ENCODE results near the gene MUSTN1.

DNA sequence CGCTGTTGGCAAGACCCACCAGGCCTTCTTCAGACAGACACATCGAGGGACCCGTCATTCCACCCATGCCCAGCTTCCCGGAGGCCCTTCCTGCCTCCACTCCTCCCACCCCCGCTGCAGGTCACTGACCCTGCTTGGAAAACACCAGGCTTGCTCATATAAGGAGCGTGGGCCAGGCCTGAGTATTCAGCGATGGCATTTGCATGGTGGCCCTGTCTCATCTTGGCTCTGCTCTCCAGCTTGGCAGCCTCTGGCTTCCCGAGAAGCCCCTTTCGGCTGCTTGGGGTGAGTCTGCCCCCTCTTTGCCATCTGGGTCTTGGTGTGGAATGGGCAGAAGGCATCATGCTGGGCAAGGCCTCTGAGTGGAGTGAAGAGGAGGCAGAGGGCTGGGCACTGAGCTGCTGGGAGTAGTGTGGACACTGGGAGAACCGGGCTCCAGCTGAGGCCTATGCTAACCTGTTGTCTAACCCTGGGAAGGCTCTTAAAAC lies 40.2 kb downstream of the MUSTN1 start, which contains the start of gene ITIH3:
- TF ChIP-seq, protein P1, sequence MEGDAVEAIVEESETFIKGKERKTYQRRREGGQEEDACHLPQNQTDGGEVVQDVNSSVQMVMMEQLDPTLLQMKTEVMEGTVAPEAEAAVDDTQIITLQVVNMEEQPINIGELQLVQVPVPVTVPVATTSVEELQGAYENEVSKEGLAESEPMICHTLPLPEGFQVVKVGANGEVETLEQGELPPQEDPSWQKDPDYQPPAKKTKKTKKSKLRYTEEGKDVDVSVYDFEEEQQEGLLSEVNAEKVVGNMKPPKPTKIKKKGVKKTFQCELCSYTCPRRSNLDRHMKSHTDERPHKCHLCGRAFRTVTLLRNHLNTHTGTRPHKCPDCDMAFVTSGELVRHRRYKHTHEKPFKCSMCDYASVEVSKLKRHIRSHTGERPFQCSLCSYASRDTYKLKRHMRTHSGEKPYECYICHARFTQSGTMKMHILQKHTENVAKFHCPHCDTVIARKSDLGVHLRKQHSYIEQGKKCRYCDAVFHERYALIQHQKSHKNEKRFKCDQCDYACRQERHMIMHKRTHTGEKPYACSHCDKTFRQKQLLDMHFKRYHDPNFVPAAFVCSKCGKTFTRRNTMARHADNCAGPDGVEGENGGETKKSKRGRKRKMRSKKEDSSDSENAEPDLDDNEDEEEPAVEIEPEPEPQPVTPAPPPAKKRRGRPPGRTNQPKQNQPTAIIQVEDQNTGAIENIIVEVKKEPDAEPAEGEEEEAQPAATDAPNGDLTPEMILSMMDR (IDR thresholded peaks at IDR 0.05; ENCODE audit: poor library complexity) = no peak
- TF ChIP-seq EZH2 (IDR thresholded peaks at IDR 0.05; ENCODE audit: borderline replicate concordance) (no peak), EZH2phosphoT487 (IDR thresholded peaks at IDR 0.05; ENCODE audit: low read depth, severe bottlenecking, unreplicated experiment) (no peak)

All from hepatocyte (in vitro differentiated cells).